AG04450 (cell line): ENCODE measurements around the gene ABCF1. TPM values are rescaled to one million over a fixed set of nuclear protein-coding genes. Genes with fewer than 3 reads are reported as not detected.

Experiments used
- CTCF ChIA-PET: fragments of 300-600, 350-600 bp; formaldehyde crosslinking; extraction: SDS; loops from one replicate; lab custom pipeline; 2022; ENCODE audit warnings: antibody characterized with exemption, inconsistent platforms; lab: Charles Lee
- POLR2A ChIA-PET: fragments of 350-600 bp; formaldehyde crosslinking; extraction: SDS; loops from one replicate; lab custom pipeline; 2021; ENCODE audit warnings: antibody characterized with exemption, inconsistent platforms; lab: Yijun Ruan, JAX
- DNase-seq: peaks from one replicate; pipeline ENCODE4 v3.0.0-alpha.2; 2011; ENCODE audit warnings: low read depth, low spot score
- H3K27ac ChIP-seq: one replicate; pipeline ENCODE4 v1.5.1; 2012; ENCODE audit warnings: low read depth, low read length, control low read depth
- H3K27me3 ChIP-seq: one replicate; pipeline ENCODE4 v1.6.0; 2012; ENCODE audit warnings: low read length; ENCODE audit not compliant: control insufficient read depth, insufficient read depth
- H3K4me3 ChIP-seq: 2 replicates; pipeline ENCODE4 v1.5.1; 2011; ENCODE audit warnings: mild to moderate bottlenecking, low read depth, low read length, control low read depth
- H3K9me3 ChIP-seq: 2 replicates; pipeline ENCODE4 v1.5.1; 2012; ENCODE audit warnings: low read length; ENCODE audit not compliant: control insufficient read depth, insufficient read depth
- CTCF ChIP-seq: IDR thresholded peaks from 2 replicates; pipeline ENCODE4 v1.5.1; 2011; ENCODE audit warnings: low read depth, low read length, control low read depth, inconsistent platforms
- polyA plus RNA-seq: library from polyadenylated mRNA; depleted of rRNA; stranded (reverse); fragments of >200 nt; gene quantifications from 2 replicates; pipeline ENCODE4 v1.2.3, GENCODE V29; 2011

ABCF1 gene
- polyA plus RNA-seq, 1 experiment: 32.3 TPM

GRCh38 chr6:30554962-30555815 is 16.1 kb upstream of the ABCF1 start:
- no peak for TF ChIP-seq CTCF
- H3K27ac ChIP-seq: peak overlapping the region; percentile 97
- peak overlapping the region; percentile 100 for H3K4me3 ChIP-seq
- DNase-seq: no peak
- no peaks in the 10 kb centered on the region for H3K27me3 ChIP-seq
- ChIA-PET CTCF (interaction anchor here (0.7 to 6.7 kb wide), 3 partner anchors 9 to 23 kb away, joined by 3 to 101 read pairs (median 3); no protein-coding TSS in a partner anchor), POLR2A (interaction anchor here (1.3 kb wide), 1 partner anchor 16 kb away, joined by 3 read pairs; the partner anchor contains the start of gene ABCF1)
- H3K9me3 ChIP-seq: no peaks in the 10 kb centered on the region

GRCh38 chr6:30555816-30556065 is 15.5 kb upstream of the ABCF1 start:
- POLR2A ChIA-PET: interaction anchor here (1.3 kb wide), 1 partner anchor 15 kb away, joined by 3 read pairs; the partner anchor contains the start of gene ABCF1
- CTCF ChIA-PET: interaction anchor here (6.7 kb wide), 1 partner anchor 13 kb away, joined by 101 read pairs; no protein-coding TSS in a partner anchor
- DNase-seq: no peak
- Histone ChIP-seq H3K27me3 (no peaks in the 10 kb centered on the region), H3K9me3 (no peaks in the 10 kb centered on the region), H3K27ac (peak overlapping the region; percentile 97), H3K4me3 (peak overlapping the region; percentile 100)
- TF ChIP-seq CTCF: no peak

- H3K9me3 ChIP-seq: no peaks in the 10 kb centered on the region
- peak; percentile 65 for DNase-seq
- H3K27ac ChIP-seq: peak within 1 kb of the TSS; percentile 97
- ChIA-PET CTCF (interaction anchor here (6.7 kb wide), 1 partner anchor 13 kb away, joined by 101 read pairs; no protein-coding TSS in a partner anchor), POLR2A (interaction anchor here (0.8 to 1.7 kb wide), 4 partner anchors 10 to 58 kb away, joined by 3 to 14 read pairs (median 4); partner anchors contain the start of gene ABCF1)
- H3K4me3 ChIP-seq: peak within 1 kb of the TSS; percentile 100
- TF ChIP-seq CTCF: 0 out of 2 replicates have a peak, but pooled peaks have one; percentile 8
- H3K27me3 ChIP-seq: no peaks in the 10 kb centered on the region
Measured at GRCh38 chr6:30556066-30556905, 15.0 kb upstream of the ABCF1 start, which contains the start of gene GNL1. Gene GNL1, minus strand, starts transcription at chr6:30556489. Its CDS starts 286 bp downstream, at chr6:30556203.

- CTCF ChIA-PET: interaction anchor here (0.6 to 6.7 kb wide), 4 partner anchors 14 to 75 kb away, joined by 3 to 101 read pairs (median 4); no protein-coding TSS in a partner anchor
- no peaks in the 10 kb centered on the region for H3K9me3 ChIP-seq
Measured at GRCh38 chr6:30556906-30557682, 14.1 kb upstream of the ABCF1 start, which contains the start of gene PRR3. Gene PRR3, plus strand, starts transcription at chr6:30557295. Its CDS starts 50 bp downstream, at chr6:30557345.

More at GRCh38 chr6:30556906-30557682, 14.1 kb upstream of the ABCF1 start, which contains the start of gene PRR3:
- no peak for TF ChIP-seq CTCF
- H3K27ac ChIP-seq: peak within 1 kb of the TSS; percentile 97
- no peaks in the 10 kb centered on the region for H3K27me3 ChIP-seq
- peak; percentile 46 for DNase-seq
- peak within 1 kb of the TSS; percentile 100 for H3K4me3 ChIP-seq
- POLR2A ChIA-PET: interaction anchor here (0.6 to 1.7 kb wide), 8 partner anchors 9 to 60 kb away, joined by 3 to 14 read pairs (median 4); partner anchors contain the start of genes ABCF1 and PPP1R10
